ENCODE measurements around the gene MYMX. TPM values are rescaled to one million over a fixed set of nuclear protein-coding genes. Genes with fewer than 3 reads are reported as not detected.

Gene MYMX
- total RNA-seq, 3 donors from 2014 or later, result 0.39 TPM; not detected in 2

DNA sequence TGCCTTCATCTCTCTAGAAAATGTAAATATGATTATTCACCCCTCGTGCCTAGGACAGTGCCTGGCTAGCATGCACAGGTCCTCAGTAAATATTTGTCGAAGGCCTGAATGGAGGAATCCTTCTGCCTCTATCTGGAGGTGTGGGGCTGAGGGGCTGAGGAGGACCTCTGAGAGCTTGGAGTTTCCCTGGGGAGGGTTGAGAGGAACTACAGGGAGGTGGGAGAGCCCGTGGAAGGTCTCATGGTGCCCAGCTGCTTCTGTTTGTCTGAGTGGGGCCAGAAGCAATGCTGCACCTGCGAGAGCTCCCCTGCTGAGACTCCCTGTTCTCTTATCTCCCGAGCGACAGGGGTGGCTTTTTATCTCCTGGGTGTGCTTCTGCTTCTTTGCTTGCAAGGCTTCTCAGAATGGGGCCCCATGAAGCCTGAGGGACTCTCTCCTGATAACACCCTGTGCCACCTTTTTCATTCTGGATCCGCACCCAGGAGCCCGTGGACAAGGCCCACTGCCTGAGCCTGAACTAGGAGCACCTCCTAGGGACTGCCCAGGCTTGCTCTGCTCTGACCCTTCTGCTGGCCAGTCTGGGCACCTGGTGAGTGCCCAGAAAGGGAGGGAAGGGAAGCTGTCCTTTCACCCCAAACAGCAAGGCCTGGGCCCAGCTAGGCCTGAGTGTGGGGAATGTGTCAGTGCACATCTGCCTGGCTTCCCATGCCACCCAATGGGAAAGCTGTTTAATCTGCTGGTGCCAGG is 9.0 kb downstream of the MYMX start:
- Histone ChIP-seq H3K4me3 (no peak overlapping the region), H3K36me3 (ENCODE audit: low read depth) (no peaks in the 10 kb centered on the region), H3K4me1 (ENCODE audit: low read depth) (peaks cover 24% of the 10 kb centered on the region), H3K9me3 (no peaks in the 10 kb centered on the region)
- intact Hi-C loops (cut with DNase I, micrococcal nuclease), result no loop called here
- TF ChIP-seq, protein P1, sequence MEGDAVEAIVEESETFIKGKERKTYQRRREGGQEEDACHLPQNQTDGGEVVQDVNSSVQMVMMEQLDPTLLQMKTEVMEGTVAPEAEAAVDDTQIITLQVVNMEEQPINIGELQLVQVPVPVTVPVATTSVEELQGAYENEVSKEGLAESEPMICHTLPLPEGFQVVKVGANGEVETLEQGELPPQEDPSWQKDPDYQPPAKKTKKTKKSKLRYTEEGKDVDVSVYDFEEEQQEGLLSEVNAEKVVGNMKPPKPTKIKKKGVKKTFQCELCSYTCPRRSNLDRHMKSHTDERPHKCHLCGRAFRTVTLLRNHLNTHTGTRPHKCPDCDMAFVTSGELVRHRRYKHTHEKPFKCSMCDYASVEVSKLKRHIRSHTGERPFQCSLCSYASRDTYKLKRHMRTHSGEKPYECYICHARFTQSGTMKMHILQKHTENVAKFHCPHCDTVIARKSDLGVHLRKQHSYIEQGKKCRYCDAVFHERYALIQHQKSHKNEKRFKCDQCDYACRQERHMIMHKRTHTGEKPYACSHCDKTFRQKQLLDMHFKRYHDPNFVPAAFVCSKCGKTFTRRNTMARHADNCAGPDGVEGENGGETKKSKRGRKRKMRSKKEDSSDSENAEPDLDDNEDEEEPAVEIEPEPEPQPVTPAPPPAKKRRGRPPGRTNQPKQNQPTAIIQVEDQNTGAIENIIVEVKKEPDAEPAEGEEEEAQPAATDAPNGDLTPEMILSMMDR (IDR thresholded peaks at IDR 0.05), result no peak
- no peak for ATAC-seq
- no peak for DNase-seq

DNA sequence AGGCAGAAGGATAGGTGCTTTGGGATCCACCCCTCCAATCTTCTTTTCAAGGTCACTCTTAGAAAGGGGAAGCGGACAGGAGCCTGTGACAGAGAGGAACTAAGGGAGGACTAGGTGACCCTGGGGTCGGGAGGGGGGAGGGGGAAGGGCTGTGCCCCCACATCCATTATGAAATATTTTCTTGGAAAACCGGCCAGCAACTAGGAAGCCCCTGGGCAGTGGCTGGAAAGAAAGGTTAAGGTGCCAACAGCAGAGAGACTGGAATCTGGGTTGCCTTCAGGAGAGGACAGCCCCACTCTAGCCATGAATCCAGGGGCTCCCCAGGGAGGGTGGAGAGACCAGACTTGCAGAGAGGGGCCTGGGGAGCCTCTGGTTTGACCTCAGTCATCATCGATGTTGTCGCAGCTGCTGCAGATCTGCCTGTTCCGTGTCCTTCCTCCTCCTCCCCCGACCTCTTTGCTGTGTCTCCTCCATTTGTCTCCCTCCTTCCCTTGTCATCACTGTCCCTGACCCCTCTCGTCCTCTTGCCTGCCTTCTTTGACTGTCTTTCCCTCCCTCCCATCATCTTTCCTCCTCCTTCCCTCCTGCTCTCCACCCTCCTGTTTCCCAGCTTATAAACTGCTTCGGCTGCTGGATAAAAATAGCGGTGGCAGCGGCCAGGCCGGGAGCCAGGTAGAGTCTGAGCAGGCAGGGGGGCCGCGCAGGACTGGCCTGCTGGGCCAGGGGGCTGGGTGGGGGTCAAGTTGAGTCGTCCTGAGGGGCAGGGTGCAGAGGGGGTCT is 9.8 kb downstream of the MYMX start:
- Histone ChIP-seq H3K4me1 (ENCODE audit: low read depth) (peaks cover 24% of the 10 kb centered on the region), H3K9me3 (no peaks in the 10 kb centered on the region), H3K36me3 (ENCODE audit: low read depth) (no peaks in the 10 kb centered on the region), H3K4me3 (no peak overlapping the region)
- TF ChIP-seq, protein P1 (IDR thresholded peaks at IDR 0.05), result no peak
- DNase-seq, result no peak
- intact Hi-C loops (cut with DNase I, micrococcal nuclease), result no loop called here
- no peak for ATAC-seq

DNA sequence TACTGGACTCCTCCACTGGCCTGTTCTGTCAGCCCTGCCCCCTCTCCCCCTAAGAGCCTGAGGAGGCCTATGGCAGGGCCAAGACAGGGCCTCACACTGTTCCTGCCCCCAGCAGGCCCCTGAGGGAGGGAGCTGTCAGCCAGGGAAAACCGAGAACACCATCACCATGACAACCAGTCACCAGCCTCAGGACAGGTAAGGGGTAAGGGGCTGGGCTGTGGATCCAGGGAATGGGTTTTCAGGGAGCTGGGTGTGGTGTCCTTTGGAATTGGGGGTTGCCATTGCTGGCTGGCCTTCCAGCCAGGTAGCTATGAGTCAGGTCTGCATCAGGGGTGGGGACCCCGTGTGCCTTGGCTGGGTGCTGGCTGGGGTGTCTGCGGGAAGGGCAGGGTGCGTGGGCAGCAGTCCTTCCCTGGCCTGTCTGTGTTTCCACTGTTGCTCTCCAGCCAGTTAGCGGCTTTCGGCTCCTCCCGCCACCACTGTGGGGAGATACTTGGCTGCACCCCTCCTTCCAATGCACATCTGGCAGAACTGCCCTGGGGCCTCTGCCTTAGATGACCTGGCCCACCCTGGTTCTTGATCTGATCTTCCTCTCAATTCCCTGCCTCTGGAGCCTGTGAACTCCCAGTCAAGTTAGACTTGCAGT is 10.5 kb downstream of the MYMX start:
- TF ChIP-seq, protein P1 (IDR thresholded peaks at IDR 0.05), result no peak
- ATAC-seq (no peak), DNase-seq (no peak)
- Histone ChIP-seq H3K36me3 (ENCODE audit: low read depth) (no peaks in the 10 kb centered on the region), H3K9me3 (no peaks in the 10 kb centered on the region), H3K4me3 (no peak overlapping the region), H3K4me1 (ENCODE audit: low read depth) (peaks cover 18% of the 10 kb centered on the region)
- intact Hi-C loops (cut with DNase I, micrococcal nuclease), result no loop called here

DNA sequence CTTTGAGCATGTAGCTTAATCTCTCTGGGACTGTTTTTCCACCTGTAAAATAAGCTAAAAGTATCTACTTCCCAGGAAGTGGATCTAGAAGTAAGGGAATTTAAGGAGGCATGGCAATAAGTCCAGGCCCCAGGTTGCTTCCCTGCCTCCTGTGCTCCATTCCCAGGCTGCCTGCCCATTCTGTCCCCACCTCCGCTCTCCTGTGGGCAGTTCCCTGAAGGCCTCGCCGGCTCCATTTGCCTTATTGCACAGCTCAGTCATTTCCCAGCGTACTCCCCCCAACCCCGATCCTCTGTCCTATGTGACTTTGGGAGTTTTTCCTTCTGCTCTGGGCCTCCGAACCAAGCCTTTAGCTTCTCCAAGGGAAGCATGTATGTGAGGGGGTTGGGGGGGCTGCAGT is 11.3 kb downstream of the MYMX start:
- ATAC-seq (no peak), DNase-seq (no peak)
- Histone ChIP-seq H3K36me3 (ENCODE audit: low read depth) (no peaks in the 10 kb centered on the region), H3K4me3 (no peak overlapping the region), H3K4me1 (ENCODE audit: low read depth) (peaks cover 12% of the 10 kb centered on the region), H3K9me3 (no peaks in the 10 kb centered on the region)
- TF ChIP-seq, protein P1 (IDR thresholded peaks at IDR 0.05), result no peak
- intact Hi-C loops (cut with DNase I, micrococcal nuclease), result no loop called here

DNA sequence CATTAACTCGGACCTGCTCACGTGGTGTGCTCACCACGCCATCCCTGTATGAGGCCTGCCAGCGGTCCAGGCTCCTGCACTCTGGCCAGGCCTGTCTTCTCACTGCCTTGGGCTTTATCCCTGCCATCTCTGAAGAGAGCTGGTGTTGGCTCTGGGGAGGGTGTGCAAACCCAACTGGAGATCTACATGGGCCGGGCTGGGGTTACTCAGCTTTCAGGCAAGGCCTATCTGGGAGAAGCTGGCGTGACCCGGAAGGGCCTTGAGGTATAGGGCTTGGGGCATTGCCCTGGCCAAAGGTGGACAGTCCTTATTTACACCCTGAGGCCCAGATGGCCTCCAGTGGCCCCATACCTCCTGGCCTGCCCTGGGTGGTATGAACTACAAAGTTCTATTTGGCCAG is 11.7 kb downstream of the MYMX start:
- Histone ChIP-seq H3K36me3 (ENCODE audit: low read depth) (no peaks in the 10 kb centered on the region), H3K4me3 (no peak overlapping the region), H3K9me3 (no peaks in the 10 kb centered on the region), H3K4me1 (ENCODE audit: low read depth) (peaks cover 10% of the 10 kb centered on the region)
- intact Hi-C loops (cut with DNase I, micrococcal nuclease), result no loop called here
- TF ChIP-seq, protein P1 (IDR thresholded peaks at IDR 0.05), result no peak
- DNase-seq, result no peak
- no peak for ATAC-seq

Data from mucosa of descending colon (tissue), 3 donors.